ENCODE measurements around the gene DYNC1LI2. TPM values are rescaled to one million over a fixed set of nuclear protein-coding genes. Genes with fewer than 3 reads are reported as not detected.

DYNC1LI2 gene
- total RNA-seq, 1 experiment from 2014 or later: 94.2 TPM

GRCh38 chr16:66786551-66786950, 35.1 kb upstream of the DYNC1LI2 start:
- no peaks in the 10 kb centered on the region for H3K9me3 Mint-ChIP-seq

More at GRCh38 chr16:66786551-66786950, 35.1 kb upstream of the DYNC1LI2 start:
- Histone ChIP-seq H3K18ac (ENCODE audit: insufficient read length, low read depth, low read length) (no peak overlapping the region), H3K79me2 (ENCODE audit: insufficient read depth, low read length) (no peaks in the 10 kb centered on the region), H2BK5ac (ENCODE audit: insufficient read length, low read length) (no peak overlapping the region), H3K4ac (ENCODE audit: low read depth, low read length) (no peak overlapping the region), H2BK15ac (ENCODE audit: low read depth, low read length) (no peak overlapping the region), H3T11ph (ENCODE audit: low read length) (no peak overlapping the region), H2BK20ac (ENCODE audit: low read depth, low read length, poor library complexity, severe bottlenecking) (no peak overlapping the region), H3K9me3 (ENCODE audit: control insufficient read depth, low read depth, low read length) (no peaks in the 10 kb centered on the region), H2AK5ac (ENCODE audit: insufficient read length, low read length) (no peak overlapping the region), H4K91ac (ENCODE audit: insufficient read length, low read depth, low read length) (no peak overlapping the region), H3K4me1 (ENCODE audit: insufficient read depth, low read length) (no peaks in the 10 kb centered on the region), H3K56ac (ENCODE audit: insufficient read length, low read depth, low read length) (no peak overlapping the region), H3K23ac (ENCODE audit: insufficient read length, low read depth, low read length) (no peak overlapping the region), H2BK120ac (ENCODE audit: low read depth, low read length, poor library complexity, severe bottlenecking) (no peak overlapping the region), H3K9ac (ENCODE audit: extremely low read depth, insufficient read length, low read length) (no peak overlapping the region), H2BK12ac (ENCODE audit: insufficient read length, low read depth, low read length) (no peak overlapping the region), H3K23me2 (ENCODE audit: insufficient read length, low read depth, low read length, poor library complexity, severe bottlenecking) (no peaks in the 10 kb centered on the region), H3K27ac (ENCODE audit: insufficient read length, low read depth, low read length) (no peak overlapping the region), H3K79me1 (ENCODE audit: insufficient read depth, low read depth, low read length, poor library complexity, severe bottlenecking) (no peaks in the 10 kb centered on the region), H3K4me2 (ENCODE audit: insufficient read depth, insufficient read length, low read length) (no peak overlapping the region), H4K8ac (replicated peaks; ENCODE audit: insufficient read length, low read depth, low read length) (no peak overlapping the region), H4K20me1 (ENCODE audit: control insufficient read depth, insufficient read depth, insufficient read length) (no peaks in the 10 kb centered on the region), H4K5ac (ENCODE audit: insufficient read length, low read depth, low read length) (no peak overlapping the region), H3K14ac (ENCODE audit: insufficient read depth, low read length) (no peak overlapping the region), H3K27me3 (ENCODE audit: insufficient read depth, low read length) (no peaks in the 10 kb centered on the region), H2AFZ (ENCODE audit: low read length) (no peak overlapping the region)
- DNase-seq: no peak
- TF ChIP-seq CTCF (conservative IDR thresholded peaks at IDR 0.05): no peak
- H3K4me1 Mint-ChIP-seq: no peaks in the 10 kb centered on the region
- H3K27ac Mint-ChIP-seq: no peak overlapping the region
- no peak overlapping the region for H3K4me3 Mint-ChIP-seq
- no peaks in the 10 kb centered on the region for H3K36me3 Mint-ChIP-seq (ENCODE audit: insufficient read depth in 1 of 3, low read depth in 3 of 3)
- no peaks in the 10 kb centered on the region for H3K27me3 Mint-ChIP-seq (ENCODE audit: low read depth)
- WGBS (ENCODE audit: extremely low coverage, insufficient read length, low lambda C conversion rate): no CpG with 5 or more reads among the region's 3 CpGs
